Lower leg skin (tissue), 3 donors: ENCODE data around the gene CCDC33.

ENCODE experiments used
- CTCF ChIP-seq, 3 donors: fragments of 450-650 bp; IDR thresholded peaks; one replicate each; pipeline ENCODE4 v1.5.1; 2016; ENCODE audit warnings: antibody characterized with exemption in 3 of 3, mild to moderate bottlenecking in 3 of 3, moderate library complexity in 2 of 3
- POLR2A ChIP-seq, 2 donors: fragments of 450-650 bp; IDR thresholded peaks; one replicate each; pipeline ENCODE4 v1.6.1; 2016 to 2017; ENCODE audit warnings: antibody characterized with exemption in 2 of 2, mild to moderate bottlenecking in 1 of 2, moderate library complexity in 1 of 2

- TF ChIP-seq CTCF (IDR thresholded peaks at IDR 0.05) = no peak
- TF ChIP-seq POLR2A (IDR thresholded peaks at IDR 0.05) = no peak
These were observed 145.0 kb downstream of the CCDC33 start for GRCh38 chr15:74381190-74381453.
